Colonic mucosa (tissue), 4 donors: ENCODE data around the gene RSF1. TPM values are rescaled to one million over a fixed set of nuclear protein-coding genes. Genes with fewer than 3 reads are reported as not detected.
"Not testable (repeated sequence)": the region's sequence is repeated elsewhere in the genome, so short reads cannot be mapped to it uniquely, and the experiment has no call there.

Experiments
- DNase-seq: peaks from one replicate; pipeline ENCODE4 v3.0.0-alpha.2; 2020
- H3K27ac ChIP-seq: fragments of 200-600 bp; one replicate; pipeline ENCODE4 v1.8.0; 2021
- H3K27me3 ChIP-seq: fragments of 200-600 bp; one replicate; pipeline ENCODE4 v1.8.0; 2021
- H3K36me3 ChIP-seq: fragments of 200-600 bp; one replicate; pipeline ENCODE4 v1.8.0; 2021
- H3K4me1 ChIP-seq: fragments of 200-600 bp; one replicate; pipeline ENCODE4 v1.8.0; 2021; ENCODE audit warnings: mild to moderate bottlenecking
- H3K4me3 ChIP-seq: fragments of 200-600 bp; one replicate; pipeline ENCODE4 v1.8.0; 2021
- H3K9ac ChIP-seq, 2 donors: one replicate each; pipeline ENCODE4 v1.7.0; 2013; ENCODE audit warnings: control low read depth in 2 of 2, low read depth in 2 of 2, low read length in 2 of 2
- H3K9me3 ChIP-seq: fragments of 200-600 bp; one replicate; pipeline ENCODE4 v1.8.0; 2021
- intact Hi-C: fragments of 100-400 bp; cut with DNase I; formaldehyde crosslinking; loops from one replicate; pipeline ENCODE4 v1.14.1; 2022
- total RNA-seq, 2 donors: library from RNA; stranded (reverse); fragmentation: NEBNext Ultra II Directional in 1 of 2; extraction: Animal tissue kit (Norgen Biotek cat#: 25700) in 1 of 2; gene quantifications; one replicate each; pipeline ENCODE4 v1.2.1, GENCODE V29; 2021
- TF ChIP-seq, protein P1 (sequence below): fragments of 200-600 bp; IDR thresholded peaks from one replicate; pipeline ENCODE4 v1.8.0; 2022; ENCODE audit warnings: antibody characterized with exemption, mild to moderate bottlenecking
- donor health status: healthy.
- donor health status: DM: no; HTN: no; CAD: no.
- donor health status: DM: no; HTN: no; CAD: no.

RSF1 gene
- total RNA-seq, 2 donors from 2014 or later: 36.7 to 68.2 TPM

DNA sequence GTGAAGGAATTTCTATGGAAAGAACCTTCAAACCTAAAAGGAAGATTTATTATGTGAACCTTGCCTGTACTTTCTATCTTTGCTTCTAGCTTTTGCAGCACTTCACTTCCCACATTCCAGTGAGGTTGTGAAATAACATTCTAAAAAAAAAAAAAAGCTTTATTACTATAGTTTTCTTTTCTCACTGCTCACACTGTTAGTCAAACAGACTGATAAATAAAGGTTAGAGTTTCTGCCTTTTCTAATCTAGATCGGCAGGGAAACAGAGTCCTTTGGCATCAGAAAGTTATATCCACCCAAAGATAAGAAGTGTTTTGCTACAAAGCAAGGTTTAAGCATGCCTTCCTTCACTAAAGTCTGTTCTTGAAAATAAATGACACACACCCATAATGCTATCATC, 3.3 kb upstream of the RSF1 start:
- Histone ChIP-seq H3K27ac (no peak overlapping the region), H3K27me3 (no peaks in the 10 kb centered on the region), H3K4me3 (no peak overlapping the region), H3K9me3 (no peaks in the 10 kb centered on the region), H3K36me3 (no peaks in the 10 kb centered on the region), H3K4me1 (peaks cover 5% of the 10 kb centered on the region), H3K9ac (no peak overlapping the region)
- no peak for DNase-seq
- intact Hi-C loops: loop anchor here (10.0 kb wide), 1 partner anchor 171 kb away; the partner anchor contains the start of gene INTS4
- TF ChIP-seq, protein P1, sequence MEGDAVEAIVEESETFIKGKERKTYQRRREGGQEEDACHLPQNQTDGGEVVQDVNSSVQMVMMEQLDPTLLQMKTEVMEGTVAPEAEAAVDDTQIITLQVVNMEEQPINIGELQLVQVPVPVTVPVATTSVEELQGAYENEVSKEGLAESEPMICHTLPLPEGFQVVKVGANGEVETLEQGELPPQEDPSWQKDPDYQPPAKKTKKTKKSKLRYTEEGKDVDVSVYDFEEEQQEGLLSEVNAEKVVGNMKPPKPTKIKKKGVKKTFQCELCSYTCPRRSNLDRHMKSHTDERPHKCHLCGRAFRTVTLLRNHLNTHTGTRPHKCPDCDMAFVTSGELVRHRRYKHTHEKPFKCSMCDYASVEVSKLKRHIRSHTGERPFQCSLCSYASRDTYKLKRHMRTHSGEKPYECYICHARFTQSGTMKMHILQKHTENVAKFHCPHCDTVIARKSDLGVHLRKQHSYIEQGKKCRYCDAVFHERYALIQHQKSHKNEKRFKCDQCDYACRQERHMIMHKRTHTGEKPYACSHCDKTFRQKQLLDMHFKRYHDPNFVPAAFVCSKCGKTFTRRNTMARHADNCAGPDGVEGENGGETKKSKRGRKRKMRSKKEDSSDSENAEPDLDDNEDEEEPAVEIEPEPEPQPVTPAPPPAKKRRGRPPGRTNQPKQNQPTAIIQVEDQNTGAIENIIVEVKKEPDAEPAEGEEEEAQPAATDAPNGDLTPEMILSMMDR: no peak

DNA sequence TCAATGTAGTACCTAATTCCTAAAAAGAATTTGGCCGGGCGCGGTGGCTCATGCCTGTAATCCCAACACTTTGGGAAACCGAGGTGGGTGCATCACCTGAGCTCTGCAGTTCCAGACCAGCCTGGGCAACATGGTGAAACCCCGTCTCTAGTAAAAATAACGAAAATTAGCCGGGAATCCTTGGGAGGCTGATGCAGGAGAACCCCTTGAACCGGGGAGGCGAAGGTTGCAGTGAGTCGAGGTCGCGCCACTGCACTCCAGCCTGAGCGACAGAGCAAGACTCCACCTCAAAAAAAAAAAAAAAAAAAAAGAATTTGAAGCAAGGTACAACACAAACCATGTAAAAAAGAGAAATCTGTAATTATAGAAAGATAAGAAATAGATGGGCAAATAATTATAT, 1.6 kb upstream of the RSF1 start:
- intact Hi-C loops: loop anchor here (10.0 kb wide), 1 partner anchor 173 kb away; the partner anchor contains the start of gene INTS4
- H3K27ac ChIP-seq, H3K27me3 ChIP-seq, H3K9me3 ChIP-seq, H3K4me3 ChIP-seq, H3K4me1 ChIP-seq, H3K36me3 ChIP-seq, H3K9ac ChIP-seq: not testable (repeated sequence)
- peak; percentile 19 for DNase-seq

DNA sequence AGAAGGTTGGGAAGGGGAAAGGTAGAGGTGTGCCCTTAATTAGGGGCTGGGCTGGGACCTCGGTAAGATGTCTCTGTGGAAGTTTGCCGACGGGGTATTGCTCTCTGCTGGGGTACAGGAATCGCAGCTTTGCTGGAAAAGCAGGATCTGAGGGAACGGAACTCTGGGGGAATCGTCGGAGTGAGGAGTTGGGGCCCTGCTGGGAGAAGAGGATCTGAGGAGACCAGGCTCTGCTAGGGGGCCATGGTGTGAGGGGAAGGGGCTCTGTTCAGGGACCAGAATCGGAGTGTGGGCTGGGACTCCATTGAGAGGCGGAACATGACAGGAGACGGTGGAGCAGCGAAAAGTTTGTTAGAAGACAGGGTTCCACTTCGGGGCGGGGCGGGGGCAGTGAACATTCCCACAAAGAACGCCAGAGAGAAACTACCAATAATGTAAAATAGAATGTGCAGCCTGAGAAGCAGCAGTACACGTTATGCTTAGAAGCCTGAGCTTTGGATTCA, 878 bp upstream of the RSF1 start:
- Histone ChIP-seq H3K9me3 (no peaks in the 10 kb centered on the region), H3K4me3 (peak overlapping the region; percentile 93), H3K36me3 (no peaks in the 10 kb centered on the region), H3K27me3 (no peaks in the 10 kb centered on the region), H3K27ac (peak overlapping the region; percentile 95), H3K4me1 (peaks cover 9% of the 10 kb centered on the region), H3K9ac (peak overlapping the region; percentile 84 to 93)
- intact Hi-C loops: loop anchor here (10.0 kb wide), 1 partner anchor 173 kb away; the partner anchor contains the start of gene INTS4
- TF ChIP-seq, protein P1: no peak
- peak; percentile 45 for DNase-seq

DNA sequence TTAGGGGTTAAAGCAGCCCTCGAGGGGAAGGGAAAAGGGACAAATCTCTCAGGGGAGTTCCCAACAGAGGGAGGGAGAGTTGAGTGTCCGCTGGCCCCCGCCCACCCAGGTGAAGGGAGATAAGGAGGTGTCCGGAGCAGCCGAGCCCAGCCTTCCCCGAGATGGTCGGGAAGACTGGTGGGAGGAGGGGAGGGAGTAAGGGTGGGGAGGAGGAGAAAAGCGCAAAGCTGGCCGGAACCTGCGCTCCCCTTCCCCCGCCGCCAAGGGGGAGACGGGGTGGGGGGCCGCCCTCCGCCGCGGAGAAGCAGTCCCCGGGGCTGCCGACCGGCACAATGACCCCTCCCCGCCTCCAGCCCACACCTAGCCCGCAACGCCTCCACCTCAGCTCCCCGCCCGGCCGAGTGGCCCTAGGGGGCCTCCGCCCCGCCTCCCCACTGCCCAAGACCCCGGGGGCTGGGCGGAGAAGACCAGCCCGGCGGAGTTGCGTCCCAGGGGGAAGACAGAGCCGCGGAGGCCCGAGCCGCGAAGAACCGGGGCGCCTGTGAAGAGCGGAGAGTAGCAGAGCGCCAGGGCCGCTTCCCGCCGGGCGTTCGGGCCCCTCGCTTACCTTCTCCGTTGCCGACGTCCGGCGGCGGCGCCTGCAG, 479 bp downstream of the RSF1 start:
- Histone ChIP-seq H3K36me3 (no peaks in the 10 kb centered on the region), H3K9me3 (peaks cover under 1% of the 10 kb centered on the region), H3K27me3 (no peaks in the 10 kb centered on the region), H3K4me3 (peak overlapping the region; percentile 93), H3K27ac (peak overlapping the region; percentile 95), H3K4me1 (peaks cover 9% of the 10 kb centered on the region), H3K9ac (peak overlapping the region; percentile 93 to 98)
- TF ChIP-seq, protein P1: no peak
- DNase-seq: peak; percentile 68
- intact Hi-C loops: loop anchor here (10.0 kb wide), 1 partner anchor 175 kb away; the partner anchor contains the start of gene INTS4

DNA sequence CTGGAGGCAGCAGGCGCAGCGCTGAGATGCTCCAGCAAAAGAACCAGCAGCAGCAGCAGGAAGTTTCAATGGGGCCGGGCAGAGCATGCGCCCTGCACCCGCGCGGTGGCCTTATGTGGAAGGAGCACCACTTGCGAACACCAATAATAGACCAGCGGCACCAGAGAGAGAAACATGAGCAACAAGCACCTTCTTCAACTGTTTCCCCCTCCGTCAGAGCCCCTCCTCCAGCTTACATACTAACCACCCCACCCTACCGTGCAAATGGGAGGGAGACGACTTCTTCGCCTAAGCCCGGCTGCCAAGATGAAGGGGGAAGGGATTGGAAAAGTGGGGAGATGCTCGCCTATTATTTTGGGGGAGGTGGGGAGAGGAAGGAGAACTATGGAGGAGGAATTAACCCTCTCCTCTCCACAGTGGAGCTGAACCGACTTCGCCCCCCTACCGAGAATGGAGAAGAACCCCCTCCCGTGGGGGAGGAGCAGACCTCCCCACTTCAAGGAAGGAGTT, 1.1 kb downstream of the RSF1 start:
- peak; percentile 92 for DNase-seq
- Histone ChIP-seq H3K27ac (peak overlapping the region; percentile 95), H3K9me3 (peaks cover 4% of the 10 kb centered on the region), H3K4me1 (peaks cover 9% of the 10 kb centered on the region), H3K36me3 (no peaks in the 10 kb centered on the region), H3K4me3 (peak overlapping the region; percentile 93), H3K9ac (peak overlapping the region; percentile 93 to 98), H3K27me3 (no peaks in the 10 kb centered on the region)
- intact Hi-C loops: no loop called here
- TF ChIP-seq, protein P1: no peak

DNA sequence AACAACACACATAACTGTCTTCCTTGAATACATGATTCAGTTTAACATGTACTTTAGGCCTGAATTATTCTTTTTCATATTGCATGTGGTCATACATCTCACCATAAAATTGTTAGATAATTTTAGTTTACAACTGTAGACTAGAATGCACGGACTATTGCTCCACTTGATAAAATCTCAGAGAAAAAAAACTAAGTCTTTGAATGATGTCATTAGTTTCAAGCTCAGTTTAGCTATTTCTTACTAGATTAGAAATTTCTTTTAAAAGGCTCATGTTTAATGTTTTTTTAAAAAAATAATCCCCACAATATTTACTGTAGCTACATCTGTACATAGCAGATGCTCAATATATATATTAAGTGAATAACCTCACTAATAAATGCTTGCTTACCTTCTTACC, 5.1 kb downstream of the RSF1 start:
- no peak for DNase-seq
- Histone ChIP-seq H3K9ac (no peak overlapping the region), H3K4me1 (peaks cover 9% of the 10 kb centered on the region), H3K36me3 (no peaks in the 10 kb centered on the region), H3K4me3 (no peak overlapping the region), H3K9me3 (peaks cover 4% of the 10 kb centered on the region), H3K27me3 (no peaks in the 10 kb centered on the region), H3K27ac (no peak overlapping the region)
- TF ChIP-seq, protein P1: no peak
- intact Hi-C loops: no loop called here
